Left colon (tissue), 2 donors: ENCODE data around the gene GRK3. TPM values are rescaled to one million over a fixed set of nuclear protein-coding genes. Genes with fewer than 3 reads are reported as not detected.
A peak's percentile ranks its signal among the peaks of the same experiment; 100 is the strongest.

Experiments used
- ATAC-seq: fragments of 200-7000 bp; cut with Tn5 transposase; one replicate; pipeline ENCODE4 v1.9.1; 2020; ENCODE audit warnings: mild to moderate bottlenecking, moderate library complexity
- DNase-seq, 2 donors: peaks; one replicate each; pipeline ENCODE4 v3.0.0-alpha.2; 2020
- intact Hi-C, 2 donors: fragments of 100-400 bp; cut with DNase I in 1 of 2; cut with micrococcal nuclease in 1 of 2; formaldehyde crosslinking; loops; one replicate each; pipeline versions ENCODE4 v1.11.2 to v1.14.0; 2022; cut with DNase I, micrococcal nuclease
- total RNA-seq, 2 donors: library from RNA; stranded (reverse); fragmentation: NEBNext Ultra II Directional; extraction: Animal tissue kit (Norgen Biotek cat#: 25700); gene quantifications; one replicate each; pipeline ENCODE4 v1.2.1, GENCODE V29; 2021
- donor health status: DM: no; HTN: no; CAD: no.
- donor health status: DM: yes; HTN: yes; CAD: no.

GRK3 gene
- total RNA-seq, 2 donors from 2014 or later = 2.3 to 4.1 TPM

- intact Hi-C loops = no loop called here
- no peak for ATAC-seq
Observed at GRCh38 chr22:25677631-25678030, 113.2 kb downstream of the GRK3 start.

GRCh38 chr22:25680051-25680450, 115.6 kb downstream of the GRK3 start:
- DNase-seq (no peak), ATAC-seq (no peak)
- intact Hi-C loops = no loop called here

More at GRCh38 chr22:25677631-25678030, 113.2 kb downstream of the GRK3 start:
- no peak for DNase-seq

- no peak for ATAC-seq
- intact Hi-C loops = no loop called here
- no peak for DNase-seq
Observed at GRCh38 chr22:25680956-25681355, 116.5 kb downstream of the GRK3 start.

GRCh38 chr22:25682109-25682508, 117.6 kb downstream of the GRK3 start:
- DNase-seq (no peak), ATAC-seq (peak; percentile 38)
- intact Hi-C loops = no loop called here

GRCh38 chr22:25688627-25689026, 124.2 kb downstream of the GRK3 start:
- intact Hi-C loops = no loop called here
- DNase-seq (no peak), ATAC-seq (no peak)

- intact Hi-C loops = no loop called here
- no peak for ATAC-seq
Observed at GRCh38 chr22:25689631-25690030, 125.2 kb downstream of the GRK3 start.

GRCh38 chr22:25690798-25691197, 126.3 kb downstream of the GRK3 start:
- intact Hi-C loops = no loop called here
- DNase-seq (no peak), ATAC-seq (peak; percentile 32)

More at GRCh38 chr22:25689631-25690030, 125.2 kb downstream of the GRK3 start:
- no peak for DNase-seq

GRCh38 chr22:25692397-25693267, 128.2 kb downstream of the GRK3 start:
- ATAC-seq = no peak
- intact Hi-C loops = no loop called here
- DNase-seq = no peak

GRCh38 chr22:25693268-25693565, 128.7 kb downstream of the GRK3 start:
- no peak for DNase-seq
- intact Hi-C loops = no loop called here
- ATAC-seq = no peak

- no peak for ATAC-seq
- no peak for DNase-seq
- intact Hi-C loops = no loop called here
Observed at GRCh38 chr22:25694196-25694907, 129.9 kb downstream of the GRK3 start.

- DNase-seq (no peak), ATAC-seq (no peak)
- intact Hi-C loops = no loop called here
Observed at GRCh38 chr22:25695146-25695545, 130.7 kb downstream of the GRK3 start.

GRCh38 chr22:25696763-25697162, 132.3 kb downstream of the GRK3 start:
- intact Hi-C loops = no loop called here
- DNase-seq (no peak), ATAC-seq (no peak)

- intact Hi-C loops = no loop called here
- DNase-seq (no peak), ATAC-seq (no peak)
Observed at GRCh38 chr22:25697181-25697664, 132.7 kb downstream of the GRK3 start.

- intact Hi-C loops = no loop called here
- DNase-seq (no peak), ATAC-seq (no peak)
Observed at GRCh38 chr22:25697978-25698377, 133.5 kb downstream of the GRK3 start.

GRCh38 chr22:25698461-25698860, 134.0 kb downstream of the GRK3 start:
- DNase-seq = no peak
- intact Hi-C loops = no loop called here
- ATAC-seq = no peak

GRCh38 chr22:25698978-25699377, 134.5 kb downstream of the GRK3 start:
- no peak for DNase-seq
- intact Hi-C loops = no loop called here
- ATAC-seq = no peak

- intact Hi-C loops = loop anchor here in 1 of 2 donors (5.0 kb wide), 1 partner anchor 239 kb away; no protein-coding TSS in a partner anchor
- no peak for DNase-seq
- no peak for ATAC-seq
Observed at GRCh38 chr22:25701056-25701780, 136.7 kb downstream of the GRK3 start.

- ATAC-seq = peak; percentile 40
- DNase-seq = no peak
- intact Hi-C loops = loop anchor here in 1 of 2 donors (5.0 kb wide), 1 partner anchor 240 kb away; no protein-coding TSS in a partner anchor
Observed at GRCh38 chr22:25702040-25702439, 137.6 kb downstream of the GRK3 start.

- intact Hi-C loops = loop anchor here in 1 of 2 donors (5.0 kb wide), 1 partner anchor 240 kb away; no protein-coding TSS in a partner anchor
- no peak for DNase-seq
- ATAC-seq = no peak
Observed at GRCh38 chr22:25702571-25703167, 138.2 kb downstream of the GRK3 start.
